Neural progenitor cell (in vitro differentiated cells): ENCODE measurements around the gene BAHD1. TPM values are rescaled to one million over a fixed set of nuclear protein-coding genes. Genes with fewer than 3 reads are reported as not detected.

Experiments used
- DNase-seq: peaks from one replicate; pipeline ENCODE4 v3.0.0-alpha.2; 2016; ENCODE audit warnings: low spot score
- H2AFZ ChIP-seq: fragments of 200-600 bp; sonication (generic); replicated peaks from 2 replicates; pipeline ENCODE4 v1.6.1; 2016; ENCODE audit warnings: antibody characterized with exemption
- H3F3A ChIP-seq: fragments of 200-600 bp; sonication (generic); 2 replicates; pipeline ENCODE4 v1.6.1; 2016; ENCODE audit warnings: antibody characterized with exemption, low read depth
- H3K27ac ChIP-seq: fragments of 200-600 bp; sonication (generic); 2 replicates; pipeline ENCODE4 v1.5.1; 2016; ENCODE audit warnings: mild to moderate bottlenecking
- H3K27me3 ChIP-seq: fragments of 200-600 bp; sonication (generic); 2 replicates; pipeline ENCODE4 v1.6.1; 2016; ENCODE audit warnings: mild to moderate bottlenecking, moderate library complexity
- H3K36me3 ChIP-seq: fragments of 200-600 bp; sonication (generic); 2 replicates; pipeline ENCODE4 v1.5.1; 2016
- H3K4me1 ChIP-seq: fragments of 200-600 bp; sonication (generic); 2 replicates; pipeline ENCODE4 v1.6.1; 2016; ENCODE audit warnings: mixed run types
- H3K4me2 ChIP-seq: fragments of 200-600 bp; sonication (generic); 2 replicates; pipeline ENCODE4 v1.6.1; 2016
- H3K4me3 ChIP-seq: fragments of 200-600 bp; sonication (generic); 2 replicates; pipeline ENCODE4 v1.5.1; 2016
- H3K79me2 ChIP-seq: fragments of 200-600 bp; sonication (generic); 2 replicates; pipeline ENCODE4 v1.6.1; 2016; ENCODE audit warnings: low read depth
- H3K9ac ChIP-seq: fragments of 200-600 bp; sonication (generic); 2 replicates; pipeline ENCODE4 v1.6.1; 2016
- H3K9me3 ChIP-seq: fragments of 200-600 bp; sonication (generic); 2 replicates; pipeline ENCODE4 v1.5.1; 2016; ENCODE audit warnings: low read depth
- H4K20me1 ChIP-seq: fragments of 200-600 bp; sonication (generic); 2 replicates; pipeline ENCODE4 v1.6.1; 2016; ENCODE audit warnings: low read depth
- H3K27ac Mint-ChIP-seq: 3 replicates; pipeline ENCODE4 v1.8.0; 2021; ENCODE audit warnings: mixed read lengths
- H3K27me3 Mint-ChIP-seq: 2 replicates; pipeline ENCODE4 v1.8.0; 2022; ENCODE audit warnings: low read depth, mild to moderate bottlenecking, inconsistent platforms, moderate library complexity, mixed read lengths; ENCODE audit not compliant: insufficient read depth
- H3K36me3 Mint-ChIP-seq: 3 replicates; pipeline ENCODE4 v1.8.0; 2021; ENCODE audit warnings: mixed read lengths
- H3K4me1 Mint-ChIP-seq: 3 replicates; pipeline ENCODE4 v1.8.0; 2021; ENCODE audit warnings: mixed read lengths
- H3K4me3 Mint-ChIP-seq: 3 replicates; pipeline ENCODE4 v1.8.0; 2021; ENCODE audit warnings: mild to moderate bottlenecking, moderate library complexity, mixed read lengths
- H3K9me3 Mint-ChIP-seq: 3 replicates; pipeline ENCODE4 v1.8.0; 2020; ENCODE audit warnings: mixed read lengths
- EZH2 ChIP-seq: fragments of 200-600 bp; sonication (generic); IDR thresholded peaks from 2 replicates; pipeline ENCODE4 v1.6.1; 2017; ENCODE audit warnings: antibody characterized with exemption, mild to moderate bottlenecking, moderate library complexity
- EZH2phosphoT487 ChIP-seq: fragments of 200-600 bp; sonication (generic); IDR thresholded peaks from 2 replicates; pipeline ENCODE4 v1.6.1; 2017; ENCODE audit warnings: antibody characterized with exemption
- total RNA-seq: library from RNA; depleted of rRNA; stranded (reverse); fragments of >200 nt; gene quantifications from 2 replicates; pipeline ENCODE4 v1.2.3, GENCODE V29; 2015; ENCODE audit warnings: low replicate concordance
- TF ChIP-seq, protein P1 (sequence below): fragments of 200-600 bp; sonication (generic); IDR thresholded peaks from 2 replicates; pipeline ENCODE4 v1.5.1; 2017; ENCODE audit warnings: antibody characterized with exemption, mild to moderate bottlenecking

BAHD1 gene
- total RNA-seq, 1 donor from 2014 or later, result 5.8 TPM

DNA sequence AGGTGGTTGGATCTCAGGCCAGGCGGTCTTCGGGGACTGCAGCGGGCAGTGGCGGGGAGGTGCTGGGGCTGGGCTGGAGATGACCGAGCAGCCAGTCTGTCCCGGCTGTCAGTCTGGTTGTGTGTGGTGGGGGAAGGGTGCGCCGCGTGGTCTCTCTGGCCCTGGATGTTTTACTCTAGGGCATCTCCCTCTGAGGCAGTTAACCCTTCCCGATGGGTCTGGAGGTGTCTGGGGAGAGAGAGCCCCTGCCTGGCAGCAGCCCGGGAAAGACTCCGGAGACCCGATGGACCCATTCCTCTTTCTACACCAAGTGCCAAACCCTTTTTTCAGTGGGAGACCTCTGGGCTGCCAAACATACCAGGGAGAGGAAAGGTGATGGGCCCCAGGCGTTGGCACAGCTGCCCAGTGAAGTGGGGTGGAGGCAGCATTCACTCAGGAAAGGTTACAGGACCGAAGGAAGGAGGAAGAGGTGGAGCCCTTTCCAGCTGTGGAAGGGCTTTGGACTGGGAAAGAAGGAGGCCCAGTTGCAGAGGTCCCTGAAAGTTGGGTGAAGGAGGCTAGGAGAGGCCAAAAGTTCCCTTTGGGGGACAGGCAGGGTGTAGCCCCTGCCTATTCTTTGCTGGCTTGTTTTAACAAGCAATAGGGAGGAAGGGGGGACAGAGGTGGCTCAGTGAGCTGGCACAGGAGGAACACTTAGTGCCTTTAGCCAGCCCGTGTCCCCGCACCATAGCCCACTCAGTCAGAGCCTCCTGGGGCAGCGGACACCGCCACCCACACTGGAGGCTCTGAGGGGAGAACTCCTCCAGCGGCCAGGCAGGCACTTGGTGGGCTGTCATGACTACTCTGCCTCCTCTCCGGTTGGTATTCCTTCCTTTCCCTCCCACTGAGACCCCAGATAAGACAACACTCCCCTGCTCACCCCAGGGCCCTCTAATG lies 2.7 kb upstream of the BAHD1 start:
- Histone ChIP-seq H3K79me2 (peaks cover 18% of the 10 kb centered on the region), H3K4me3 (peak overlapping the region; percentile 64), H3K36me3 (no peaks in the 10 kb centered on the region), H3K27ac (no peak overlapping the region), H3K9ac (no peak overlapping the region), H3F3A (peaks cover 30% of the 10 kb centered on the region), H2AFZ (no peak overlapping the region), H3K4me2 (peak overlapping the region; percentile 93), H4K20me1 (peaks cover 14% of the 10 kb centered on the region), H3K4me1 (peaks cover 42% of the 10 kb centered on the region), H3K9me3 (no peaks in the 10 kb centered on the region), H3K27me3 (peaks cover 69% of the 10 kb centered on the region)
- Mint-ChIP-seq H3K36me3 (no peaks in the 10 kb centered on the region), H3K9me3 (no peaks in the 10 kb centered on the region), H3K4me1 (peaks cover 42% of the 10 kb centered on the region), H3K27me3 (peaks cover 69% of the 10 kb centered on the region), H3K4me3 (peak overlapping the region; percentile 62), H3K27ac (no peak overlapping the region)
- DNase-seq, result no peak
- no peak for TF ChIP-seq EZH2phosphoT487
- TF ChIP-seq, protein P1, sequence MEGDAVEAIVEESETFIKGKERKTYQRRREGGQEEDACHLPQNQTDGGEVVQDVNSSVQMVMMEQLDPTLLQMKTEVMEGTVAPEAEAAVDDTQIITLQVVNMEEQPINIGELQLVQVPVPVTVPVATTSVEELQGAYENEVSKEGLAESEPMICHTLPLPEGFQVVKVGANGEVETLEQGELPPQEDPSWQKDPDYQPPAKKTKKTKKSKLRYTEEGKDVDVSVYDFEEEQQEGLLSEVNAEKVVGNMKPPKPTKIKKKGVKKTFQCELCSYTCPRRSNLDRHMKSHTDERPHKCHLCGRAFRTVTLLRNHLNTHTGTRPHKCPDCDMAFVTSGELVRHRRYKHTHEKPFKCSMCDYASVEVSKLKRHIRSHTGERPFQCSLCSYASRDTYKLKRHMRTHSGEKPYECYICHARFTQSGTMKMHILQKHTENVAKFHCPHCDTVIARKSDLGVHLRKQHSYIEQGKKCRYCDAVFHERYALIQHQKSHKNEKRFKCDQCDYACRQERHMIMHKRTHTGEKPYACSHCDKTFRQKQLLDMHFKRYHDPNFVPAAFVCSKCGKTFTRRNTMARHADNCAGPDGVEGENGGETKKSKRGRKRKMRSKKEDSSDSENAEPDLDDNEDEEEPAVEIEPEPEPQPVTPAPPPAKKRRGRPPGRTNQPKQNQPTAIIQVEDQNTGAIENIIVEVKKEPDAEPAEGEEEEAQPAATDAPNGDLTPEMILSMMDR, result no peak
- no peak for TF ChIP-seq EZH2

DNA sequence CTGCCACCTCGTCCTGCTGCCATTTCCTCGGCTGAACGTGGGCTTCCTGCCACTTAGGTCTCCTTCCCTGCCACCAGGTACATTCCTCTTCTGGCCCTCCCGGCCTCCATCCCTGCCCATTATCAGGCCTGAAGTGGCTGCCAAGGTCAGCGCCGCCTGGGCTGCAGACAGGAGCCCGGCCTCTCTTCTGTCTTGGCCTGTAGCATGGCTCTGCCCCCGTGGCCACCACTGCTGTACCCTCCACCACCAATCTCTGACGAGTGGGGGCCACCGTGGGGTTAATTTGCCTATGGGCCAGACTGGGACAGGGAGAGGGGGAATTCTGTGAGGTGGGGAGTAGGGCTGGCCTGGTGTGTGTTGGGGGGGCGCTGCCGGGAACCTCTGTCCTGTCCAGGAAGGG lies 2.0 kb upstream of the BAHD1 start:
- H2AFZ ChIP-seq, result no peak overlapping the region
- peaks cover 25% of the 10 kb centered on the region for H3K79me2 ChIP-seq
- Mint-ChIP-seq H3K27ac (no peak overlapping the region), H3K9me3 (no peaks in the 10 kb centered on the region), H3K4me3 (peak overlapping the region; percentile 62), H3K27me3 (peaks cover 66% of the 10 kb centered on the region), H3K4me1 (peaks cover 47% of the 10 kb centered on the region), H3K36me3 (no peaks in the 10 kb centered on the region)
- no peak overlapping the region for H3K27ac ChIP-seq
- H4K20me1 ChIP-seq, result peaks cover 21% of the 10 kb centered on the region
- DNase-seq, result no peak
- H3K27me3 ChIP-seq, result peaks cover 62% of the 10 kb centered on the region
- H3K9ac ChIP-seq, result no peak overlapping the region
- no peaks in the 10 kb centered on the region for H3K36me3 ChIP-seq
- peaks cover 31% of the 10 kb centered on the region for H3F3A ChIP-seq
- peaks cover 42% of the 10 kb centered on the region for H3K4me1 ChIP-seq
- H3K4me3 ChIP-seq, result no peak overlapping the region
- H3K4me2 ChIP-seq, result peak overlapping the region; percentile 93
- no peaks in the 10 kb centered on the region for H3K9me3 ChIP-seq
- TF ChIP-seq EZH2, result no peak
- TF ChIP-seq, protein P1, result no peak
- no peak for TF ChIP-seq EZH2phosphoT487

DNA sequence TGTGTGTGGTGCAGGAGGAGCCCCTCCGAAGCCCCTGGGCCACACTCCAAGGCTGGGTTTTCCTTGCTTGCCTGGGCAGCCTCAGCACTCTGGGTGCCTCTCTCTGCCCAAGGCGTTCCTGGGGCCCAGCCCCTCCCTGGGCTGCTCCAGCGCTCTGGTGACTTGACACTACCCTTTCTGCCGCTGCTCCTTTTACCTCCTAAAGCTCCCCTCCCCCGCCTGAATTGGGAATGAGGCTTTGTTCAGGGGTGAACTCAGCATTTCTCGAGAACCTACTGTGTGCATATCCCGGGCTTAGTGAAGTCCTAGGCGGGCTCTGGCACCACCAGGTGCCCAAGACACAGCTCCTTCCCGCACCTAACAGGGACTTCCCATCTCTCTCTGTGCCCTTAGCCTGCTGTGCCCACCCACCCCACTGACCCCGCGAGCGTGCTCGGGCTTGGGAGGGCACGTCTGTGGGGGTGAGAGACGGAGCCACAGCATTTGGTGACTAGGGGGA lies 1.2 kb upstream of the BAHD1 start:
- Histone ChIP-seq H3K4me3 (peak overlapping the region; percentile 96), H3F3A (peaks cover 31% of the 10 kb centered on the region), H3K27me3 (peaks cover 54% of the 10 kb centered on the region), H2AFZ (peak overlapping the region; percentile 30), H3K9me3 (no peaks in the 10 kb centered on the region), H3K9ac (no peak overlapping the region), H3K4me2 (peak overlapping the region; percentile 93), H3K36me3 (no peaks in the 10 kb centered on the region), H3K27ac (no peak overlapping the region), H4K20me1 (peaks cover 29% of the 10 kb centered on the region), H3K4me1 (peaks cover 46% of the 10 kb centered on the region), H3K79me2 (peaks cover 33% of the 10 kb centered on the region)
- Mint-ChIP-seq H3K4me3 (peak overlapping the region; percentile 88), H3K9me3 (no peaks in the 10 kb centered on the region), H3K36me3 (no peaks in the 10 kb centered on the region), H3K4me1 (peaks cover 54% of the 10 kb centered on the region), H3K27me3 (peaks cover 61% of the 10 kb centered on the region), H3K27ac (no peak overlapping the region)
- DNase-seq, result peak; percentile 77
- TF ChIP-seq EZH2, result no peak
- TF ChIP-seq EZH2phosphoT487, result no peak
- TF ChIP-seq, protein P1, result no peak
